ENCODE measurements around the gene HMGXB3.

GRCh38 chr5:150064681-150065220 is 64.2 kb downstream of the HMGXB3 start:
- TF ChIP-seq ZFP30 (CRISPR knock-in tag; IDR thresholded peaks at IDR 0.05): no peak
- TF ChIP-seq PPARA (CRISPR knock-in tag; IDR thresholded peaks at IDR 0.05; ENCODE audit: borderline replicate concordance): no peak
- no peak for TF ChIP-seq BACH2 (CRISPR knock-in tag; IDR thresholded peaks at IDR 0.05; ENCODE audit: borderline replicate concordance)
- TF ChIP-seq ZFP3 (CRISPR knock-in tag; IDR thresholded peaks at IDR 0.05): no peak
- no peak for TF ChIP-seq ARNTL (CRISPR knock-in tag; IDR thresholded peaks at IDR 0.05; ENCODE audit: borderline replicate concordance, low read depth)
- no peak for TF ChIP-seq GLIS3 (CRISPR knock-in tag; IDR thresholded peaks at IDR 0.05)
- no peak for TF ChIP-seq CREB5 (CRISPR knock-in tag; IDR thresholded peaks at IDR 0.05; ENCODE audit: low read depth)
- no peak for TF ChIP-seq ZNF565 (CRISPR knock-in tag; conservative IDR thresholded peaks at IDR 0.05; ENCODE audit: low read depth)
